OCI-LY7 (cell line): ENCODE measurements around the gene HPSE2. TPM values are rescaled to one million over a fixed set of nuclear protein-coding genes. Genes with fewer than 3 reads are reported as not detected.

Experiments
- Bru-seq: library from RNA; stranded (reverse); fragments of 400-500 nt; gene quantifications from one replicate; lab custom pipeline; 2021; lab: Mats Ljungman, UMichigan
- BruChase-seq, 2 experiments: library from RNA; stranded (reverse); fragments of 400-500 nt; gene quantifications; one replicate each; lab custom pipeline; 2021; lab: Mats Ljungman, UMichigan
- BruUV-seq: library from RNA; stranded (reverse); fragments of 400-500 nt; replicated peaks from 2 replicates; lab custom pipeline; 2021; lab: Mats Ljungman, UMichigan
- CTCF ChIA-PET: fragments of 300-600 bp; sonication (Branson Sonifier 250); formaldehyde crosslinking; loops from one replicate; lab custom pipeline; 2022; ENCODE audit warnings: antibody characterized with exemption; ENCODE audit not compliant: unreplicated experiment; lab: Charles Lee
- POLR2A ChIA-PET: fragments of 300-600 bp; sonication (Branson Sonifier 250); formaldehyde crosslinking; loops from one replicate; lab custom pipeline; 2022; ENCODE audit warnings: antibody characterized with exemption; lab: Charles Lee
- DNase-seq: peaks from one replicate; pipeline ENCODE4 v3.0.0-alpha.2; 2015; ENCODE audit warnings: low spot score
- H2AFZ ChIP-seq: fragments of 200-600 bp; sonication (generic), shearing (Covaris generic); 2 replicates; pipeline ENCODE4 v1.6.1; 2014; ENCODE audit warnings: mild to moderate bottlenecking, antibody characterized with exemption, low read length, moderate library complexity
- H3K27ac ChIP-seq: fragments of 200-600 bp; sonication (generic); 2 replicates; pipeline ENCODE4 v1.5.1; 2014; ENCODE audit warnings: mixed run types, low read depth, mild to moderate bottlenecking, moderate library complexity, low read length, inconsistent platforms; ENCODE audit not compliant: poor library complexity, severe bottlenecking
- H3K36me3 ChIP-seq: fragments of 200-600 bp; sonication (generic); 2 replicates; pipeline ENCODE4 v1.6.1; 2014; ENCODE audit warnings: mild to moderate bottlenecking, antibody characterized with exemption, low read length, moderate library complexity, mixed read lengths; ENCODE audit not compliant: insufficient read depth
- H3K4me1 ChIP-seq: fragments of 200-600 bp; sonication (generic); 2 replicates; pipeline ENCODE4 v1.5.1; 2014; ENCODE audit warnings: mild to moderate bottlenecking, low read length; ENCODE audit not compliant: insufficient read depth, poor library complexity, severe bottlenecking
- H3K4me2 ChIP-seq: fragments of 200-600 bp; sonication (generic); 2 replicates; pipeline ENCODE4 v1.6.1; 2014; ENCODE audit warnings: mild to moderate bottlenecking, low read length
- H3K4me3 ChIP-seq: fragments of 200-600 bp; sonication (generic); 2 replicates; pipeline ENCODE4 v1.5.1; 2014; ENCODE audit warnings: mild to moderate bottlenecking, low read depth, low read length; ENCODE audit not compliant: poor library complexity, severe bottlenecking
- H3K79me2 ChIP-seq: fragments of 200-600 bp; sonication (generic); 2 replicates; pipeline ENCODE4 v1.6.1; 2016; ENCODE audit warnings: low read depth, mild to moderate bottlenecking, low read length, moderate library complexity, mixed read lengths; ENCODE audit not compliant: insufficient read depth
- H3K9me2 ChIP-seq: fragments of 200-600 bp; sonication (generic); 2 replicates; pipeline ENCODE4 v1.6.1; 2016; ENCODE audit warnings: mild to moderate bottlenecking, low read length, mixed read lengths; ENCODE audit not compliant: insufficient read depth
- H3K9me3 ChIP-seq: fragments of 200-600 bp; sonication (generic); 2 replicates; pipeline ENCODE4 v1.6.1; 2014; ENCODE audit warnings: mild to moderate bottlenecking, mixed run types, low read length, mixed read lengths
- H4K20me1 ChIP-seq: fragments of 200-600 bp; sonication (generic); 2 replicates; pipeline ENCODE4 v1.6.1; 2014; ENCODE audit warnings: mild to moderate bottlenecking, antibody characterized with exemption, low read length, moderate library complexity, mixed read lengths; ENCODE audit not compliant: insufficient read depth
- EZH2phosphoT487 ChIP-seq: fragments of 200-600 bp; sonication (generic); IDR thresholded peaks from 2 replicates; pipeline ENCODE4 v1.6.1; 2018; ENCODE audit warnings: low read depth, borderline replicate concordance, mild to moderate bottlenecking, mixed run types, antibody characterized with exemption, low read length, moderate library complexity, mixed read lengths
- intact Hi-C: fragments of 100-400 bp; cut with micrococcal nuclease; formaldehyde crosslinking; loops from one replicate; pipeline ENCODE4 v1.10.0; 2022; ENCODE audit not compliant: unreplicated experiment
- long read RNA-seq: library from polyadenylated mRNA; stranded (forward); transcript quantifications from one replicate; pipeline ENCODE4 v2.0.0, GENCODE V29; 2022
- total RNA-seq, 2 experiments: library from RNA; depleted of rRNA in 1 of 2; stranded (reverse); fragments of >200 nt in 1 of 2; shearing (Covaris generic) in 1 of 2; gene quantifications; 2 replicates each; pipeline ENCODE4 v1.2.3, GENCODE V29; 2014 to 2022
- TF ChIP-seq, protein P1 (sequence below): fragments of 200-600 bp; sonication (generic); conservative IDR thresholded peaks from 2 replicates; pipeline ENCODE4 v1.5.1; 2014; ENCODE audit warnings: mild to moderate bottlenecking, antibody characterized with exemption, low read length, moderate library complexity, mixed read lengths

Gene HPSE2
- total RNA-seq (2014; rRNA removed; shearing (Covaris generic)) (not detected in 2 replicates), total RNA-seq (2022) (not detected in 2 replicates), Bru-seq, nascent RNA (percentile 2 among the genes with signal in this experiment), BruChase-seq, experiment 1, labeled RNA remaining after a 6-hour chase (percentile 3 among the genes with signal in this experiment), BruChase-seq, experiment 2, labeled RNA remaining after a 2-hour chase (percentile 5 among the genes with signal in this experiment)
- long read RNA-seq = 0 reads

DNA sequence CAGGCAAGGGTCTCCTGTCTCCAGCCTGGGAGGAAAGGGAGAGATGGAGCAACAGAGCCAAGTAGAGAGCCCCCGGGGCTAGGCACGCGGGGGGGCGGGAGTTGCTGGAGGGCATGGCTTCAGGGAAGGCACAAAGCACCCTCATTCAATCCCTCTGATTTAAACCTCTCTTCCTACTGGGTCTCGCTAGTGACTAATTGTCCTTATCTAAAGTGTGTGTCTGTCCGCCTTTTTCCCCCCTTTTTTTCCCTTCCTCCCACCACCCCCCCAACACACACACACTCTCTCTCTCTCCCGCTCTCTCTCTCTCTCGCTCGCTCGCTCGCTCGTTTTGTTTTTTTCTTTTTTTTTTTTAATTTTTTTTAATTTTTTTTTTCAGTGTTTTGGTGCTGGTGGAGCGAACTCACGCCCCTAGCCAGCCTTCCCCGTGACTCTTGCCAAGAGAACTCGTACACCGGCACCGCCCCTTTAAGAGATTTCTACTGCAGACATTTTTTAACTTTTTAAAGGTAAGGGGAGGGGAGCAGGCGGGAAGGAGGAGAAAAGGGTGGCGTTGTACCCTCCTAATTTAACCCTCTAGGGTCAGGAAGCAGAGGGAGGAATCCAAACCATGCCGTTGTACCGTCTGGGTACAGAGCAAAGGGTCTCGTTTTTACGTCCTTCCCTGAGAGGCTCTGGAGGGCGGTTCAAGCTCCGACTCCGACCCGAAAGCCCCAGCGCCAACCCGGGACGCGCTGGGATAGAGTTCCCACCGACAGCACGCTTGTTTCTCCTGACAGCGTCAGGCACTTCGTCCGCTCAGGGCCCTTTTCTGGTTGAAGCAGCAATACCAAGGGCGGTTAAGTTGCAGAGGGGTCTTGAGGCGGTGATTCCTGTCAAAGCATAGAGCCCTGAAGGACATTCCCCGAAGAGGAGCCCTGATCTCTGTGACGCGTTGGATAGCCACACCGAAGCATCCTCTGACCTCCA is at the start of gene HPSE2:
Gene HPSE2, minus strand, starts transcription at position 195 of the 969 bp plus-strand sequence.
- no TSS peak for BruUV-seq
- Histone ChIP-seq H3K9me3 (no peaks in the 10 kb centered on the region), H2AFZ (no peak within 1 kb of the TSS), H3K36me3 (no peaks in the 10 kb centered on the region), H3K4me2 (no peak within 1 kb of the TSS), H3K9me2 (no peaks in the 10 kb centered on the region), H4K20me1 (no peaks in the 10 kb centered on the region), H3K79me2 (no peaks in the 10 kb centered on the region), H3K27ac (no peak within 1 kb of the TSS), H3K4me1 (peaks cover 11% of the 10 kb centered on the region), H3K4me3 (no peak within 1 kb of the TSS)
- POLR2A ChIA-PET = no interaction called here
- intact Hi-C loops = no loop called here
- TF ChIP-seq EZH2phosphoT487 = no peak
- TF ChIP-seq, protein P1, sequence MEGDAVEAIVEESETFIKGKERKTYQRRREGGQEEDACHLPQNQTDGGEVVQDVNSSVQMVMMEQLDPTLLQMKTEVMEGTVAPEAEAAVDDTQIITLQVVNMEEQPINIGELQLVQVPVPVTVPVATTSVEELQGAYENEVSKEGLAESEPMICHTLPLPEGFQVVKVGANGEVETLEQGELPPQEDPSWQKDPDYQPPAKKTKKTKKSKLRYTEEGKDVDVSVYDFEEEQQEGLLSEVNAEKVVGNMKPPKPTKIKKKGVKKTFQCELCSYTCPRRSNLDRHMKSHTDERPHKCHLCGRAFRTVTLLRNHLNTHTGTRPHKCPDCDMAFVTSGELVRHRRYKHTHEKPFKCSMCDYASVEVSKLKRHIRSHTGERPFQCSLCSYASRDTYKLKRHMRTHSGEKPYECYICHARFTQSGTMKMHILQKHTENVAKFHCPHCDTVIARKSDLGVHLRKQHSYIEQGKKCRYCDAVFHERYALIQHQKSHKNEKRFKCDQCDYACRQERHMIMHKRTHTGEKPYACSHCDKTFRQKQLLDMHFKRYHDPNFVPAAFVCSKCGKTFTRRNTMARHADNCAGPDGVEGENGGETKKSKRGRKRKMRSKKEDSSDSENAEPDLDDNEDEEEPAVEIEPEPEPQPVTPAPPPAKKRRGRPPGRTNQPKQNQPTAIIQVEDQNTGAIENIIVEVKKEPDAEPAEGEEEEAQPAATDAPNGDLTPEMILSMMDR = no peak
- CTCF ChIA-PET = no interaction called here
- no peak for DNase-seq

DNA sequence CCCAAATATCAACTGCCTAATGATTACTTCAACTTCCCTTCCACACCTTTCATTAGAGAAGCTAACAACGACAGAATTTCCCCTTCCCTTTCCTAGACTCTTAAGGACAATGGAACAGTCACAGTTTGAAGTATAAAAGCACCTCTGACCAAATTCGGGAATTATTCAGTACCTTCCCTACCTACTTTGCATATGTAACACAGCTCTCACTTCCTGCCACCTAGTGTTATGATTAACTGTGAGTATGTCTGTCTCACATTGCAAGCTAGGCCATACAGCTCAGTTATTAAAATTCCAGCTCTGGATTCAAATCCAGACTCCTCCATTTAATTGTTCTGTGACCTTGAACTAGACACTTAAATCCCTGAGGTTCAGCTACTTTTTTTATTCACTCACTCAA is 44.8 kb upstream of the HPSE2 start:
- DNase-seq = no peak
- Histone ChIP-seq H3K4me3 (no peak overlapping the region), H3K9me3 (peaks cover 9% of the 10 kb centered on the region), H2AFZ (no peak overlapping the region), H3K4me2 (no peak overlapping the region), H3K9me2 (no peaks in the 10 kb centered on the region), H3K36me3 (no peaks in the 10 kb centered on the region), H3K79me2 (no peaks in the 10 kb centered on the region), H3K27ac (no peak overlapping the region), H3K4me1 (no peaks in the 10 kb centered on the region), H4K20me1 (no peaks in the 10 kb centered on the region)
- intact Hi-C loops = no loop called here
- TF ChIP-seq, protein P1 = no peak
- no peak for TF ChIP-seq EZH2phosphoT487
- POLR2A ChIA-PET = no interaction called here
- no TSS peak for BruUV-seq
- CTCF ChIA-PET = no interaction called here
